Tibial nerve (tissue), 4 donors: ENCODE measurements around the gene COPB2. TPM values are rescaled to one million over a fixed set of nuclear protein-coding genes. Genes with fewer than 3 reads are reported as not detected.
"Not testable (repeated sequence)": the region's sequence is repeated elsewhere in the genome, so short reads cannot be mapped to it uniquely, and the experiment has no call there.

Experiments used
- DNase-seq, 2 donors: peaks; one replicate each; pipeline ENCODE4 v3.0.0-alpha.2; 2019; ENCODE audit warnings: low spot score in 2 of 2
- H3K27ac ChIP-seq, 4 donors: fragments of 200-600 bp; sonication (generic) in 3 of 4; one replicate each; pipeline ENCODE4 v1.5.1; 2017 to 2019; ENCODE audit warnings: mild to moderate bottlenecking in 1 of 4
- H3K27me3 ChIP-seq, 2 donors: fragments of 200-600 bp; sonication (generic) in 1 of 2; one replicate each; pipeline versions ENCODE4 v1.5.1 to v1.6.0; 2017 to 2019
- H3K36me3 ChIP-seq, 3 donors: fragments of 200-600 bp; sonication (generic); one replicate each; pipeline ENCODE4 v1.5.1; 2018 to 2019
- H3K4me1 ChIP-seq, 4 donors: fragments of 200-600 bp; sonication (generic) in 3 of 4; one replicate each; pipeline ENCODE4 v1.5.1; 2017 to 2019
- H3K4me3 ChIP-seq, 4 donors: fragments of 200-600 bp; sonication (generic) in 3 of 4; one replicate each; pipeline ENCODE4 v1.5.1; 2017 to 2019; ENCODE audit warnings: mild to moderate bottlenecking in 1 of 4, moderate library complexity in 1 of 4
- H3K9me3 ChIP-seq, 4 donors: fragments of 200-600 bp; sonication (generic) in 3 of 4; one replicate each; pipeline ENCODE4 v1.5.1; 2017 to 2019
- CTCF ChIP-seq, 5 experiments: fragments of 200-600 bp in 3 of 5; fragments of 450-650 bp in 2 of 5; sonication (generic) in 3 of 5; IDR thresholded peaks; one replicate each; pipeline ENCODE4 v1.5.1; 2016 to 2019; ENCODE audit warnings: antibody characterized with exemption in 5 of 5, mild to moderate bottlenecking in 3 of 5, moderate library complexity in 2 of 5
- EP300 ChIP-seq, 2 donors: sonication (generic); formaldehyde crosslinking; IDR thresholded peaks; one replicate each; pipeline ENCODE4 v1.6.1; 2017; ENCODE audit warnings: antibody characterized with exemption in 2 of 2, mild to moderate bottlenecking in 1 of 2
- POLR2A ChIP-seq, 2 donors: fragments of 450-650 bp; IDR thresholded peaks; one replicate each; pipeline ENCODE4 v1.6.1; 2017; ENCODE audit warnings: antibody characterized with exemption in 2 of 2, mild to moderate bottlenecking in 2 of 2, moderate library complexity in 2 of 2
- whole genome bisulfite sequencing, 2 donors: methylation state at CpG; one replicate each; pipeline ENCODE4 v1.1.5; 2018; 5-methylcytosine and 5-hydroxymethylcytosine counted together
- total RNA-seq, 4 donors: library from RNA; depleted of rRNA; stranded (reverse); fragments of >200 nt; gene quantifications; one replicate each; pipeline ENCODE4 v1.1.0, GENCODE V29; 2016

Gene COPB2
- total RNA-seq, 4 donors from 2014 or later: 59.1 to 72.4 (median 66.0) TPM

- no peak overlapping the region for H3K27ac ChIP-seq
- TF ChIP-seq EP300 (IDR thresholded peaks at IDR 0.05) (no peak), POLR2A (IDR thresholded peaks at IDR 0.05) (no peak), CTCF (IDR thresholded peaks at IDR 0.05) (no peak)
- H3K36me3 ChIP-seq: no peaks in the 10 kb centered on the region
- H3K4me1 ChIP-seq: peaks cover 0 to 19% (median 11%) of the 10 kb centered on the region in 4 donors
- H3K4me3 ChIP-seq: no peak overlapping the region
- DNase-seq: no peak
- no peaks in the 10 kb centered on the region for H3K27me3 ChIP-seq
- no peaks in the 10 kb centered on the region for H3K9me3 ChIP-seq
These were observed 48.7 kb downstream of the COPB2 start for GRCh38 chr3:139340784-139341183.

GRCh38 chr3:139339219-139339906 is 50.1 kb downstream of the COPB2 start:
- H3K9me3 ChIP-seq: no peaks in the 10 kb centered on the region
- H3K27ac ChIP-seq: no peak overlapping the region
- WGBS, 2 donors: 59 to 63% methylated on average over 4 of the region's 4 CpGs
- H3K36me3 ChIP-seq: no peaks in the 10 kb centered on the region
- peaks cover 0 to 5% (median under 1%) of the 10 kb centered on the region in 4 donors for H3K4me1 ChIP-seq
- no peak overlapping the region for H3K4me3 ChIP-seq
- DNase-seq: no peak
- TF ChIP-seq EP300 (IDR thresholded peaks at IDR 0.05) (no peak), CTCF (IDR thresholded peaks at IDR 0.05) (no peak), POLR2A (IDR thresholded peaks at IDR 0.05) (no peak)
- H3K27me3 ChIP-seq: no peaks in the 10 kb centered on the region

GRCh38 chr3:139338405-139338804 is 51.0 kb downstream of the COPB2 start:
- Histone ChIP-seq H3K27ac (no peak overlapping the region), H3K36me3 (no peaks in the 10 kb centered on the region), H3K27me3 (no peaks in the 10 kb centered on the region), H3K4me3 (no peak overlapping the region), H3K9me3 (no peaks in the 10 kb centered on the region), H3K4me1 (peaks cover 0 to under 1% (median 0%) of the 10 kb centered on the region in 4 donors)
- 95 to 96% methylated on average over 4 of the region's 4 CpGs for WGBS, 2 donors
- DNase-seq: no peak
- TF ChIP-seq POLR2A (IDR thresholded peaks at IDR 0.05) (no peak), EP300 (IDR thresholded peaks at IDR 0.05) (no peak), CTCF (IDR thresholded peaks at IDR 0.05) (no peak)

- 57 to 60% methylated on average over 1 of the region's 1 CpG for WGBS, 2 donors
- not testable (repeated sequence) for H3K36me3 ChIP-seq, H3K27me3 ChIP-seq, H3K9me3 ChIP-seq, DNase-seq, H3K4me1 ChIP-seq, H3K27ac ChIP-seq, H3K4me3 ChIP-seq
These were observed 54.8 kb downstream of the COPB2 start for GRCh38 chr3:139334675-139335074.

- WGBS, 2 donors: 80% methylated on average over 2 of the region's 2 CpGs
- Histone ChIP-seq H3K27ac (no peak overlapping the region), H3K4me1 (peaks cover 0 to 6% (median 0%) of the 10 kb centered on the region in 4 donors), H3K4me3 (no peak overlapping the region), H3K9me3 (no peaks in the 10 kb centered on the region), H3K27me3 (peaks cover 0 to 12% of the 10 kb centered on the region in 2 donors), H3K36me3 (no peaks in the 10 kb centered on the region)
- no peak for TF ChIP-seq POLR2A (IDR thresholded peaks at IDR 0.05)
- no peak for TF ChIP-seq EP300 (IDR thresholded peaks at IDR 0.05)
- TF ChIP-seq CTCF (IDR thresholded peaks at IDR 0.05): no peak
- no peak for DNase-seq
These were observed 57.4 kb downstream of the COPB2 start for GRCh38 chr3:139332092-139332491.
